Osteoblast (primary cell): Measurements from ENCODE around the gene CSNK1A1. TPM values are rescaled to one million over a fixed set of nuclear protein-coding genes. Genes with fewer than 3 reads are reported as not detected.

Experiments
- DNase-seq: peaks from one replicate; pipeline ENCODE4 v3.0.0; 2011; ENCODE audit warnings: low spot score, mixed read lengths; ENCODE audit not compliant: insufficient read length; ENCODE audit errors: missing footprints
- H2AFZ ChIP-seq: 2 replicates; pipeline ENCODE4 v1.6.0; 2011; ENCODE audit warnings: mild to moderate bottlenecking, low read length
- H3K27ac ChIP-seq: 2 replicates; pipeline ENCODE4 v1.5.1; 2011; ENCODE audit warnings: mild to moderate bottlenecking, low read depth, low read length, moderate library complexity
- H3K27me3 ChIP-seq: 2 replicates; pipeline ENCODE4 v1.6.0; 2012; ENCODE audit warnings: mild to moderate bottlenecking, control low read depth, inconsistent platforms, low read length, moderate library complexity; ENCODE audit not compliant: insufficient read depth
- H3K36me3 ChIP-seq: 2 replicates; pipeline ENCODE4 v1.5.1; 2011; ENCODE audit warnings: mild to moderate bottlenecking, low read length, control low read depth, moderate library complexity; ENCODE audit not compliant: insufficient read depth
- H3K4me1 ChIP-seq: 2 replicates; pipeline ENCODE4 v1.5.1; 2011; ENCODE audit warnings: mild to moderate bottlenecking, low read length, control low read depth, moderate library complexity; ENCODE audit not compliant: insufficient read depth
- H3K4me2 ChIP-seq: 2 replicates; pipeline ENCODE4 v1.6.0; 2011; ENCODE audit warnings: mild to moderate bottlenecking, low read length; ENCODE audit not compliant: insufficient read depth
- H3K4me3 ChIP-seq: fragments of 200-600 bp; sonication (generic); 3 replicates; pipeline ENCODE4 v1.5.1; 2012; ENCODE audit warnings: mild to moderate bottlenecking, low read length, inconsistent platforms; ENCODE audit not compliant: insufficient read depth
- H3K79me2 ChIP-seq: 2 replicates; pipeline ENCODE4 v1.6.0; 2012; ENCODE audit warnings: mild to moderate bottlenecking, low read length, control low read depth, inconsistent platforms; ENCODE audit not compliant: insufficient read depth
- H3K9me3 ChIP-seq: 2 replicates; pipeline ENCODE4 v1.5.1; 2011; ENCODE audit warnings: low read depth, low read length, control low read depth
- H4K20me1 ChIP-seq: 2 replicates; pipeline ENCODE4 v1.6.0; 2012; ENCODE audit warnings: mild to moderate bottlenecking, low read length, control low read depth; ENCODE audit not compliant: insufficient read depth
- total RNA-seq: library from RNA; depleted of rRNA; stranded (reverse); fragments of >200 nt; gene quantifications from 2 replicates; pipeline ENCODE4 v1.2.3, GENCODE V29; 2012
- TF ChIP-seq, protein P1 (sequence below): IDR thresholded peaks from 2 replicates; pipeline ENCODE4 v1.5.1; 2011; ENCODE audit warnings: mild to moderate bottlenecking, low read depth, low read length, moderate library complexity; ENCODE audit errors: extremely low read depth

CSNK1A1 gene
- total RNA-seq, 1 donor: 497 TPM

DNA sequence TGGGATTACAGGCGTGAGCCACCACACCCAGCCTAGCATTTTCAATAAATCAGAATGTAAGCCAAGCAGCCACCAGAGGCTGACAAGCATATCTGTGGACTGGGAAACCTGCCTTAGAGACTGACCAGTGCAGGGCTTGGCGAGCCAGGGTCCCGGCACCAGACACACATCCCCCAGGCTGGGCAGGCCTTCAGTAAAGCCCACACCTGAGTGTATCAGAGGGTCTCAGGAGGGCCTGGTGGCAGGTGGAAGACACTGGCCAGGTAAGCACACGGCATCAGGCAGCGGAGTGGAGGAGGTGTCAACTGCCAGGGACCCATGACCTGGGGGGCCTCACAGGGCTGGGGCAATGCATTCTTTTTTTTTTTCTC lies 93.9 kb downstream of the CSNK1A1 start:
- no peaks in the 10 kb centered on the region for H3K27me3 ChIP-seq
- H3K79me2 ChIP-seq: no peaks in the 10 kb centered on the region
- DNase-seq: no peak
- no peak overlapping the region for H3K4me2 ChIP-seq
- H3K36me3 ChIP-seq: no peaks in the 10 kb centered on the region
- no peaks in the 10 kb centered on the region for H3K9me3 ChIP-seq
- H2AFZ ChIP-seq: no peak overlapping the region
- H3K27ac ChIP-seq: no peak overlapping the region
- peaks cover 25% of the 10 kb centered on the region for H3K4me1 ChIP-seq
- no peaks in the 10 kb centered on the region for H4K20me1 ChIP-seq
- H3K4me3 ChIP-seq: no peak overlapping the region
- TF ChIP-seq, protein P1, sequence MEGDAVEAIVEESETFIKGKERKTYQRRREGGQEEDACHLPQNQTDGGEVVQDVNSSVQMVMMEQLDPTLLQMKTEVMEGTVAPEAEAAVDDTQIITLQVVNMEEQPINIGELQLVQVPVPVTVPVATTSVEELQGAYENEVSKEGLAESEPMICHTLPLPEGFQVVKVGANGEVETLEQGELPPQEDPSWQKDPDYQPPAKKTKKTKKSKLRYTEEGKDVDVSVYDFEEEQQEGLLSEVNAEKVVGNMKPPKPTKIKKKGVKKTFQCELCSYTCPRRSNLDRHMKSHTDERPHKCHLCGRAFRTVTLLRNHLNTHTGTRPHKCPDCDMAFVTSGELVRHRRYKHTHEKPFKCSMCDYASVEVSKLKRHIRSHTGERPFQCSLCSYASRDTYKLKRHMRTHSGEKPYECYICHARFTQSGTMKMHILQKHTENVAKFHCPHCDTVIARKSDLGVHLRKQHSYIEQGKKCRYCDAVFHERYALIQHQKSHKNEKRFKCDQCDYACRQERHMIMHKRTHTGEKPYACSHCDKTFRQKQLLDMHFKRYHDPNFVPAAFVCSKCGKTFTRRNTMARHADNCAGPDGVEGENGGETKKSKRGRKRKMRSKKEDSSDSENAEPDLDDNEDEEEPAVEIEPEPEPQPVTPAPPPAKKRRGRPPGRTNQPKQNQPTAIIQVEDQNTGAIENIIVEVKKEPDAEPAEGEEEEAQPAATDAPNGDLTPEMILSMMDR: no peak

DNA sequence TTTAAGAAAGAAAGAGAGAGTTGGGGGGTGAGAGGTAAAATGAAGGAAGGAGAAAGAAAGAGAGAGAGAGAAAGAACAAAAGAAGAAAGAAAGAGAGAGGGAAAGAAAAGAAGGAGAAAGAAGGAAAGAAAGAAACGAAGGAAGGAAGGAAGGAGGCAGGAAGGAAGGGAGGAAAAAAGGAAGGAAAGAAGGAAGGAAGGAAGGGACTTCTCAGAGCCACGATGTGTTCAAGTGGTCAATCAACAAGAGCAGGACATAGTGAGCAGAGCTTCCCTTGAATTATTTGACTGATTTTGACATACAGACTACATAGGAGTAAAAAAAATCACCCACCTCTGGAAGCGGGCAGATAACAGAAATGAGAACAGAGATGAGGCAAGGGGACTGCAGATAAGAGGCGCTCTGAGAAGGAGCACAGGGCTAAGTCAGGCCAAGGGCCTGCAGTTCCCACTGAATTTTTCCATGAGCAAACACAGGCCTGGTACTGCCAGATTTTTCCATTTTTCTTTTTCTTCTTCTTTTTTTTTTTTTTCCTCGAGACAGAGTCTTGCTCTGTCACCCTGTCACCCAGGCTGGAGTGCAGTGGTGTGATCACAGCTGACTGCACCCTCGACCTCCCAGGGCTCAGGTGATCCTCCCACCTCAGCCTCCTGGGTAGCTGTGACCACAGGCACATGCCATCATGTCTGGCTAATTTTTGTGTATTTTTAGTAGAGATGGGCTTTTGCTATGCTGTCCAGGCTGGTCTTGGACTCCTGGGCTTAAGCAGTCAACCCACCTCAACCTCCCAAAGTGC lies 94.4 kb downstream of the CSNK1A1 start:
- no peaks in the 10 kb centered on the region for H3K36me3 ChIP-seq
- TF ChIP-seq, protein P1: no peak
- H3K4me2 ChIP-seq: no peak overlapping the region
- H3K4me3 ChIP-seq: no peak overlapping the region
- H3K27ac ChIP-seq: peak overlapping the region; percentile 28
- no peaks in the 10 kb centered on the region for H3K27me3 ChIP-seq
- peaks cover 30% of the 10 kb centered on the region for H3K4me1 ChIP-seq
- no peaks in the 10 kb centered on the region for H3K9me3 ChIP-seq
- peak; percentile 41 for DNase-seq
- no peak overlapping the region for H2AFZ ChIP-seq
- no peaks in the 10 kb centered on the region for H4K20me1 ChIP-seq
- H3K79me2 ChIP-seq: no peaks in the 10 kb centered on the region

DNA sequence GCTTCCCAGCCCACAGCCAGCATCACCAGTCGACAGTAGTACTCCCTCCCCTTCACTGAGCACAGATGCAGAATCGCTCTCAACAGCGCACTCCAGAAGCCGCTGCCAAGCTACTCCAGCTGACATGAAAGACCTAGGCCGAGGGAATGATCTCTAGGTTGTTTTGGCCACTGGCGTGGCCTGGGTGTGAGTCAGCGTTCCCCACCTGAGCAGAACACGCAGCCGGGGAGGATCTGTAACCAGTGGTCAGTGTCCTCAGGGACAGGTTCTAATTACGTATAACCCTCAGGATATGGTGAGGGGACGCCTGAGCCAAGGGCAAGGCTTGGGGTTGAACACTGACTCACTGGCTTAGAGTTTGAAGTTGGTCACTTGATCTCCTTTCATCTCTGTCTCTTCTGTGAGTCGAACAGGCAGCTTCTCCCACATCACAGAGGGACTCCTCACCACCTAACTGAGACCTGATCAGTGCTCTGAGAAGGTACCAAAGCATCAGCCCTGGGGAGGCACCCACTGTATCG lies 95.3 kb downstream of the CSNK1A1 start:
- Histone ChIP-seq H2AFZ (peak overlapping the region; percentile 58), H3K79me2 (no peaks in the 10 kb centered on the region), H3K4me3 (no peak overlapping the region), H3K36me3 (no peaks in the 10 kb centered on the region), H3K4me1 (peaks cover 33% of the 10 kb centered on the region), H3K4me2 (no peak overlapping the region), H3K27me3 (no peaks in the 10 kb centered on the region), H3K9me3 (no peaks in the 10 kb centered on the region), H4K20me1 (no peaks in the 10 kb centered on the region), H3K27ac (peak overlapping the region; percentile 28)
- TF ChIP-seq, protein P1: no peak
- DNase-seq: peak; percentile 75

DNA sequence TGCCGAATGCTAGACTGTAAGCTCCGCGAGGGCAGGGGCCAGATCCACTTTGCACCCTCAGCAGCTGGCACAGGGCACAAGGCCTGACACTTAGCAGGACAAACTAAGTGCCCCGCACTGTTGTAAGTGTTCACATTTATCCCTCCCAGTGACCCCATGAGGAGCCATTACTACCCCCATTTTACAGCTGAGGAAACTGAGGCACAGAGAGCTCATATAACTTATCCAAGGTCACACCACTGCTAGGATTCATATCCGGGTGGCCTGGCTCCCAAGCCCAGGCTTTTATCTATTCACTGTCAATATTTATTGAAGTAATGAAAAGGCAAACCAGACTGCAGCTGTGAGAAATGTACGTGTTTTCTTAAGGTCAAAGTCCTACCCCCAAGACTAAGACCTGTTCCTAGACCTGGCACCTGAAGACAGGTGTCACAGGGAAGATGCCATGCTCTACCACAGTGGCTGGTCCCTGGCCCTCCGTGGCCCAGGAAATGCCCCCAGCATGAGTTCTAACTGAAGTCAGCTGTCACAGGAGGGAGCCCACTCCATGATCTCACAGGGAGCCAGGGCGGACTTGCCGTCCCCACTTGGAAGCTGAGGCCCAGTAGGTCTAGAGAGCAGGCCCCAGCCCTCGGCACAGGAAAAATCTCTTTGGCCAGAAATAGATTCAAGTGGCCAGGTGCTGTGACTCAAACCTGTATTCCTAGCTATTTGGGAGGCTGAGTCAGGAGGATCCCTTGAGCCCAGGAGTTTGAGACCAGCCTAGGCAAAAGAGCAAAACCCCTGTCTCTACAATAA lies 97.4 kb downstream of the CSNK1A1 start:
- DNase-seq: peak; percentile 32
- no peaks in the 10 kb centered on the region for H3K36me3 ChIP-seq
- no peaks in the 10 kb centered on the region for H3K79me2 ChIP-seq
- peak overlapping the region; percentile 45 for H3K4me2 ChIP-seq
- no peaks in the 10 kb centered on the region for H3K9me3 ChIP-seq
- no peak overlapping the region for H3K4me3 ChIP-seq
- H2AFZ ChIP-seq: peak overlapping the region; percentile 66
- H4K20me1 ChIP-seq: no peaks in the 10 kb centered on the region
- H3K27me3 ChIP-seq: no peaks in the 10 kb centered on the region
- TF ChIP-seq, protein P1: no peak
- peak overlapping the region; percentile 91 for H3K27ac ChIP-seq
- H3K4me1 ChIP-seq: peaks cover 39% of the 10 kb centered on the region
